Pancreas (tissue), 10 donors: ENCODE measurements around the gene SNX30. TPM values are rescaled to one million over a fixed set of nuclear protein-coding genes. Genes with fewer than 3 reads are reported as not detected.

Source experiments
- ATAC-seq, 4 donors: fragments of 200-7000 bp; cut with Tn5 transposase; one replicate each; pipeline versions ENCODE4 v1.8.0 to v1.9.1; 2020; ENCODE audit warnings: mild to moderate bottlenecking in 4 of 4, moderate library complexity in 4 of 4
- DNase-seq, 6 donors: peaks; one replicate each; pipeline ENCODE4 v3.0.0-alpha.2; 2020
- FAIRE-seq: peaks from 2 replicates; lab custom pipeline; 2012; peaks lifted over from hg19 to GRCh38; lab: Jason Lieb, UNC
- H3K27ac ChIP-seq, 4 donors: fragments of 200-600 bp; sonication (generic); 1 replicate in 3 of 4; 2 replicates in 1 of 4; pipeline versions ENCODE4 v1.5.0 to v1.8.0; 2020
- H3K27me3 ChIP-seq, 4 donors: fragments of 200-600 bp; one replicate each; pipeline ENCODE4 v1.8.0; 2021
- H3K36me3 ChIP-seq, 3 donors: fragments of 200-600 bp; sonication (generic) in 1 of 3; one replicate each; pipeline versions ENCODE4 v1.5.0 to v1.8.0; 2020 to 2021
- H3K4me1 ChIP-seq, 3 donors: fragments of 200-600 bp; one replicate each; pipeline ENCODE4 v1.8.0; 2021
- H3K4me3 ChIP-seq, 4 donors: fragments of 200-600 bp; sonication (generic) in 2 of 4; one replicate each; pipeline versions ENCODE4 v1.5.0 to v1.8.0; 2020 to 2021
- H3K9me3 ChIP-seq, 4 donors: fragments of 200-600 bp; one replicate each; pipeline ENCODE4 v1.8.0; 2021
- CTCF ChIP-seq, 4 donors: fragments of 200-600 bp; sonication (generic) in 3 of 4; IDR thresholded peaks; one replicate each; pipeline versions ENCODE4 v1.5.0 to v1.8.0; 2021; ENCODE audit warnings: antibody characterized with exemption in 4 of 4
- WGBS, 2 donors: extraction: QIAGEN DNeasy Blood & Tissue Kit; methylation state at CpG; one replicate each; pipeline ENCODE4 v1.1.7; 2013; 5-methylcytosine and 5-hydroxymethylcytosine counted together
- intact Hi-C, 3 donors: fragments of 100-400 bp; cut with DNase I; formaldehyde crosslinking; loops; one replicate each; pipeline versions ENCODE4 v1.11.1 to v1.14.2; 2022
- polyA plus RNA-seq, 2 donors: library from polyadenylated mRNA; stranded (reverse); fragments of 200-250 nt; gene quantifications; one replicate each; pipeline ENCODE4 v1.2.3, GENCODE V29; 2013
- total RNA-seq, 6 donors: library from RNA; stranded (reverse); fragmentation: NEBNext Ultra II Directional in 4 of 6; extraction: Animal tissue kit (Norgen Biotek cat#: 25700) in 4 of 6; gene quantifications; one replicate each; pipeline versions ENCODE4 v1.2.1 to v1.2.4, GENCODE V29; 2021 to 2023
- donor health status: healthy with polysubstance abuse.
- donor health status: DM: no; HTN: no; CAD: no; lungs with moderate emphysema.
- donor health status: DM: no; HTN: no; CAD: no.
- donor health status: control.
- donor health status: control.
- donor health status: Bipolar disorder and iron deficiency.
- donor health status: DM: yes; HTN: yes; CAD: no.
- donor health status: DM: no; HTN: no; CAD: no.
- donor health status: DM: no; HTN: no; CAD: no.
- donor health status: DM: yes; HTN: yes; CAD: no.

The SNX30 gene
- total and polyA plus RNA-seq, 8 donors, result 2.1 to 8.2 (median 4.1) TPM

- no peak for TF ChIP-seq CTCF (IDR thresholded peaks at IDR 0.05)
- H3K4me3 ChIP-seq, result no peak overlapping the region
- ATAC-seq (no peak), FAIRE-seq (no peak), DNase-seq (no peak)
- intact Hi-C loops, result no loop called here
- H3K4me1 ChIP-seq, result no peaks in the 10 kb centered on the region
- no peaks in the 10 kb centered on the region for H3K36me3 ChIP-seq
- no peaks in the 10 kb centered on the region for H3K27me3 ChIP-seq
- H3K27ac ChIP-seq, result no peak overlapping the region
- WGBS, 2 donors, result 63 to 64% methylated on average over 13 of the region's 13 CpGs
- no peaks in the 10 kb centered on the region for H3K9me3 ChIP-seq
These were observed 102.4 kb downstream of the SNX30 start for GRCh38 chr9:112852741-112853504.

GRCh38 chr9:112853882-112854585 is 103.5 kb downstream of the SNX30 start:
- Histone ChIP-seq H3K4me1 (no peaks in the 10 kb centered on the region), H3K9me3 (no peaks in the 10 kb centered on the region), H3K36me3 (no peaks in the 10 kb centered on the region), H3K27me3 (no peaks in the 10 kb centered on the region), H3K27ac (no peak overlapping the region), H3K4me3 (no peak overlapping the region)
- no peak for TF ChIP-seq CTCF (IDR thresholded peaks at IDR 0.05)
- WGBS, 2 donors, result 80 to 85% methylated on average over 13 of the region's 13 CpGs
- ATAC-seq (no peak), DNase-seq (no peak), FAIRE-seq (no peak)
- intact Hi-C loops, result no loop called here

GRCh38 chr9:112854657-112855056 is 104.1 kb downstream of the SNX30 start:
- intact Hi-C loops, result no loop called here
- TF ChIP-seq CTCF (IDR thresholded peaks at IDR 0.05), result no peak
- Histone ChIP-seq H3K27ac (no peak overlapping the region), H3K4me3 (no peak overlapping the region), H3K36me3 (no peaks in the 10 kb centered on the region), H3K27me3 (no peaks in the 10 kb centered on the region), H3K9me3 (no peaks in the 10 kb centered on the region), H3K4me1 (no peaks in the 10 kb centered on the region)
- WGBS, 2 donors, result 87 to 91% methylated on average over 10 of the region's 10 CpGs
- no peak for FAIRE-seq
- DNase-seq, result no peak
- ATAC-seq, result no peak

- no peak overlapping the region for H3K4me3 ChIP-seq
- peaks cover 0 to 4% (median 0%) of the 10 kb centered on the region in 3 donors for H3K4me1 ChIP-seq
- no peak for ATAC-seq
- no peaks in the 10 kb centered on the region for H3K9me3 ChIP-seq
- no peak for TF ChIP-seq CTCF (IDR thresholded peaks at IDR 0.05)
- 94 to 99% methylated on average over 8 of the region's 8 CpGs for WGBS, 2 donors
- H3K27me3 ChIP-seq, result no peaks in the 10 kb centered on the region
- intact Hi-C loops, result no loop called here
- no peak for DNase-seq
- no peak for FAIRE-seq
- H3K36me3 ChIP-seq, result no peaks in the 10 kb centered on the region
- no peak overlapping the region for H3K27ac ChIP-seq
These were observed 105.6 kb downstream of the SNX30 start for GRCh38 chr9:112856200-112856599.

- FAIRE-seq (no peak), ATAC-seq (no peak), DNase-seq (no peak)
- no peak for TF ChIP-seq CTCF (IDR thresholded peaks at IDR 0.05)
- Histone ChIP-seq H3K4me3 (no peak overlapping the region), H3K9me3 (no peaks in the 10 kb centered on the region), H3K27me3 (no peaks in the 10 kb centered on the region), H3K4me1 (peaks cover 0 to 4% (median 0%) of the 10 kb centered on the region in 3 donors), H3K36me3 (no peaks in the 10 kb centered on the region), H3K27ac (no peak overlapping the region)
- intact Hi-C loops, result no loop called here
- 82 to 86% methylated on average over 14 of the region's 14 CpGs for WGBS, 2 donors
These were observed 106.3 kb downstream of the SNX30 start for GRCh38 chr9:112856843-112857242.
